K562 (cell line): ENCODE data around the gene AFAP1. TPM values are rescaled to one million over a fixed set of nuclear protein-coding genes. Genes with fewer than 3 reads are reported as not detected.

ENCODE experiments used
- C11orf30 ChIP-seq: fragments of 450-650 bp; IDR thresholded peaks from 2 replicates; pipeline ENCODE4 v1.6.1; 2016; ENCODE audit warnings: low read depth, mild to moderate bottlenecking
- MAFG ChIP-seq: fragments of 450-650 bp; conservative IDR thresholded peaks from 2 replicates; pipeline ENCODE4 v1.6.1; 2016; ENCODE audit warnings: missing genetic modification characterization, missing compliant biosample characterization
- MAFK ChIP-seq: IDR thresholded peaks from 2 replicates; pipeline ENCODE4 v1.6.1; 2011; ENCODE audit warnings: low read length, improper control_type of control experiment
- NFE2L1 ChIP-seq: fragments of 450-650 bp; IDR thresholded peaks from 2 replicates; pipeline ENCODE4 v1.6.1; 2016; ENCODE audit warnings: missing genetic modification characterization, low read depth, mild to moderate bottlenecking, missing compliant biosample characterization, moderate library complexity, borderline replicate concordance
- PHF8 ChIP-seq: fragments of 200-600 bp; sonication (generic); IDR thresholded peaks from 2 replicates; pipeline ENCODE4 v1.6.1; 2012; ENCODE audit warnings: mixed run types, mild to moderate bottlenecking, inconsistent platforms, low read length, moderate library complexity, borderline replicate concordance
- SRSF1 ChIP-seq: fragments of 200-400 bp; formaldehyde crosslinking; IDR thresholded peaks from 2 replicates; pipeline ENCODE4 v1.6.1; 2017; ENCODE audit warnings: mild to moderate bottlenecking, low read depth, low read length, moderate library complexity
- polyA plus RNA-seq, 8 experiments: library from polyadenylated mRNA; depleted of rRNA in 4 of 8; stranded (reverse) in 5 of 8; unstranded in 3 of 8; fragments of >200 nt; fragmentation: Nextera tagmentation in 2 of 8; fragmentation: Illumina TruSeq in 1 of 8; extraction: Ambion mirVana in 2 of 8; extraction: Trizol in 1 of 8; gene quantifications; 2 replicates each; pipeline versions ENCODE4 v1.2.1 to v1.2.3, GENCODE V29; 2011 to 2014; ENCODE audit warnings: inconsistent platforms in 1 of 8, missing spikeins in 1 of 8
- total RNA-seq, 7 experiments: library from RNA; depleted of rRNA in 6 of 7; stranded (reverse); fragments of >200 nt in 6 of 7; fragmentation: Illumina TruSeq in 2 of 7; extraction: Trizol in 2 of 7; gene quantifications; 2 replicates each; pipeline versions ENCODE4 v1.2.1 to v1.2.3, GENCODE V29; 2011 to 2021; ENCODE audit warnings: low replicate concordance in 1 of 7
- TF ChIP-seq, protein P1 (sequence below): IDR thresholded peaks from 2 replicates; pipeline ENCODE4 v1.6.1; 2012; ENCODE audit warnings: low read depth, low read length, improper control_type of control experiment, borderline replicate concordance
- TF ChIP-seq, protein P2 (sequence below): fragments of 450-650 bp; IDR thresholded peaks from 2 replicates; pipeline ENCODE4 v1.6.1; 2016; ENCODE audit warnings: low read depth
- TF ChIP-seq, protein P3 (sequence below): fragments of 450-650 bp; IDR thresholded peaks from 2 replicates; pipeline ENCODE4 v1.6.1; 2016; ENCODE audit warnings: low read depth, mild to moderate bottlenecking, moderate library complexity

Gene AFAP1
- total and polyA plus RNA-seq, 9 of the 15 experiments (the other 6 are each of a cell fraction or from before 2014, with no cell fraction given): 0.07 to 0.42 (median 0.12) TPM; not detected in 1

DNA sequence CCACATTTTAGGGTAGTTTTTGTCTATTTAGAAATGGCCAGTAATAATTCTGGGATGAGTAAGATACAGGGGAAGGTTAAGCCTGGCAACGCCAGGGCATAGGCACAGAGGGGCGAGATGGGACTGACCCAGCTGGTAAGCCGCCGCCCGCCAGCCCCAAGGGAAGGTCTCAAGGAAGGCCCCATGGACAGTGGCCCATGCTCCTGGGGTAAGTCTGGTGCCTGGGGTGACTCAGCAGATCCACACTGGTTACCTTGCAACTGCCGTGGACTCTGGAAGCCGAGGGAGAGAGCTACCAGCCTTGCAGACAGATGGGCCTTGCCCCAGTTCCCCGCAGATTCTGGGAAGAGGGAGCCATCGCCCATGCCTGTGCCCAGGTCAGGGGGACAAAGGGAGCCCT, 179.4 kb downstream of the AFAP1 start (continued):
- TF ChIP-seq MAFK (peak; percentile 26; the same call in 1 of the 2 replicates), C11orf30 (peak; percentile 61; the same call in 1 of the 2 replicates), PHF8 (no peak), SRSF1 (no peak), MAFG (tag) (peak; percentile 86), NFE2L1 (tag) (0 out of 2 replicates have a peak, but pooled peaks have one; percentile 52)
- TF ChIP-seq, protein P1, sequence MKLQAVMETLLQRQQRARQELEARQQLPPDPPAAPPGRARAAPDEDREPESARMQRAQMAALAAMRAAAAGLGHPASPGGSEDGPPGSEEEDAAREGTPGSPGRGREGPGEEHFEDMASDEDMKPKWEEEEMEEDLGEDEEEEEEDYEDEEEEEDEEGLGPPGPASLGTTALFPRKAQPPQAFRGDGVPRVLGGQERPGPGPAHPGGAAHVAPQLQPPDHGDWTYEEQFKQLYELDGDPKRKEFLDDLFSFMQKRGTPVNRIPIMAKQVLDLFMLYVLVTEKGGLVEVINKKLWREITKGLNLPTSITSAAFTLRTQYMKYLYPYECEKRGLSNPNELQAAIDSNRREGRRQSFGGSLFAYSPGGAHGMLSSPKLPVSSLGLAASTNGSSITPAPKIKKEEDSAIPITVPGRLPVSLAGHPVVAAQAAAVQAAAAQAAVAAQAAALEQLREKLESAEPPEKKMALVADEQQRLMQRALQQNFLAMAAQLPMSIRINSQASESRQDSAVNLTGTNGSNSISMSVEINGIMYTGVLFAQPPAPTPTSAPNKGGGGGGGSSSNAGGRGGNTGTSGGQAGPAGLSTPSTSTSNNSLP: no peak
- TF ChIP-seq, protein P2, sequence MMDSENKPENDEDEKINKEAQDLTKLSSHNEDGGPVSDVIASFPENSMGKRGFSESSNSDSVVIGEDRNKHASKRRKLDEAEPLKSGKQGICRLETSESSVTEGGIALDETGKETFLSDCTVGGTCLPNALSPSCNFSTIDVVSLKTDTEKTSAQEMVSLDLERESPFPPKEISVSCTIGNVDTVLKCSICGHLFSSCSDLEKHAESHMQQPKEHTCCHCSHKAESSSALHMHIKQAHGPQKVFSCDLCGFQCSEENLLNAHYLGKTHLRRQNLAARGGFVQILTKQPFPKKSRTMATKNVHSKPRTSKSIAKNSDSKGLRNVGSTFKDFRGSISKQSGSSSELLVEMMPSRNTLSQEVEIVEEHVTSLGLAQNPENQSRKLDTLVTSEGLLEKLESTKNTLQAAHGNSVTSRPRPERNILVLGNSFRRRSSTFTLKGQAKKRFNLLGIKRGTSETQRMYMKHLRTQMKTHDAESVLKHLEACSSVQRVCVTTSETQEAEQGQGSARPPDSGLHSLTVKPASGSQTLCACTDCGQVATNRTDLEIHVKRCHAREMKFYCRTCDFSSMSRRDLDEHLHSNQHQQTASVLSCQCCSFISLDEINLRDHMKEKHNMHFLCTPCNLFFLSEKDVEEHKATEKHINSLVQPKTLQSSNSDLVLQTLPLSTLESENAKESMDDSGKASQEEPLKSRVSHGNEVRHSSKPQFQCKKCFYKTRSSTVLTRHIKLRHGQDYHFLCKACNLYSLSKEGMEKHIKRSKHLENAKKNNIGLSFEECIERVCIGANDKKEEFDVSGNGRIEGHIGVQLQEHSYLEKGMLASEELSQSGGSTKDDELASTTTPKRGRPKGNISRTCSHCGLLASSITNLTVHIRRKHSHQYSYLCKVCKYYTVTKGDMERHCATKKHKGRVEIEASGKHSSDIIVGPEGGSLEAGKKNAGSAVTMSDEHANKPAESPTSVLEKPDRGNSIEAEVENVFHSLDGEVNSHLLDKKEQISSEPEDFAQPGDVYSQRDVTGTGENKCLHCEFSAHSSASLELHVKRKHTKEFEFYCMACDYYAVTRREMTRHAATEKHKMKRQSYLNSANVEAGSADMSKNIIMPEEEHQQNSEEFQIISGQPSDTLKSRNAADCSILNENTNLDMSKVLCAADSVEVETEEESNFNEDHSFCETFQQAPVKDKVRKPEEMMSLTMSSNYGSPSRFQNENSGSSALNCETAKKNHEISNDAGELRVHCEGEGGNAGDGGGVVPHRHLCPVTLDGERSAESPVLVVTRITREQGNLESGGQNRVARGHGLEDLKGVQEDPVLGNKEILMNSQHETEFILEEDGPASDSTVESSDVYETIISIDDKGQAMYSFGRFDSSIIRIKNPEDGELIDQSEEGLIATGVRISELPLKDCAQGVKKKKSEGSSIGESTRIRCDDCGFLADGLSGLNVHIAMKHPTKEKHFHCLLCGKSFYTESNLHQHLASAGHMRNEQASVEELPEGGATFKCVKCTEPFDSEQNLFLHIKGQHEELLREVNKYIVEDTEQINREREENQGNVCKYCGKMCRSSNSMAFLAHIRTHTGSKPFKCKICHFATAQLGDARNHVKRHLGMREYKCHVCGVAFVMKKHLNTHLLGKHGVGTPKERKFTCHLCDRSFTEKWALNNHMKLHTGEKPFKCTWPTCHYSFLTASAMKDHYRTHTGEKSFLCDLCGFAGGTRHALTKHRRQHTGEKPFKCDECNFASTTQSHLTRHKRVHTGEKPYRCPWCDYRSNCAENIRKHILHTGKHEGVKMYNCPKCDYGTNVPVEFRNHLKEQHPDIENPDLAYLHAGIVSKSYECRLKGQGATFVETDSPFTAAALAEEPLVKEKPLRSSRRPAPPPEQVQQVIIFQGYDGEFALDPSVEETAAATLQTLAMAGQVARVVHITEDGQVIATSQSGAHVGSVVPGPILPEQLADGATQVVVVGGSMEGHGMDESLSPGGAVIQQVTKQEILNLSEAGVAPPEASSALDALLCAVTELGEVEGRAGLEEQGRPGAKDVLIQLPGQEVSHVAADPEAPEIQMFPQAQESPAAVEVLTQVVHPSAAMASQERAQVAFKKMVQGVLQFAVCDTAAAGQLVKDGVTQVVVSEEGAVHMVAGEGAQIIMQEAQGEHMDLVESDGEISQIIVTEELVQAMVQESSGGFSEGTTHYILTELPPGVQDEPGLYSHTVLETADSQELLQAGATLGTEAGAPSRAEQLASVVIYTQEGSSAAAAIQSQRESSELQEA: no peak
- TF ChIP-seq, protein P3, sequence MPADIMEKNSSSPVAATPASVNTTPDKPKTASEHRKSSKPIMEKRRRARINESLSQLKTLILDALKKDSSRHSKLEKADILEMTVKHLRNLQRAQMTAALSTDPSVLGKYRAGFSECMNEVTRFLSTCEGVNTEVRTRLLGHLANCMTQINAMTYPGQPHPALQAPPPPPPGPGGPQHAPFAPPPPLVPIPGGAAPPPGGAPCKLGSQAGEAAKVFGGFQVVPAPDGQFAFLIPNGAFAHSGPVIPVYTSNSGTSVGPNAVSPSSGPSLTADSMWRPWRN: no peak
